CD4-positive, alpha-beta T cell treated with Interleukin-4 for 1 hour (primary cell): ENCODE measurements around the gene NKTR.
A peak's percentile ranks its signal among the peaks of the same experiment; 100 is the strongest.
"Not testable (repeated sequence)": the region's sequence is repeated elsewhere in the genome, so short reads cannot be mapped to it uniquely, and the experiment has no call there.

Experiments used
- DNase-seq, 2 donors: peaks; one replicate each; pipeline ENCODE4 v3.0.0-alpha.2; 2020 to 2022

The NKTR gene

GRCh38 chr3:42597098-42597497 lies 3.4 kb upstream of the NKTR start:
- not testable (repeated sequence) for DNase-seq

GRCh38 chr3:42600958-42601675 lies 631 bp downstream of the NKTR start:
- DNase-seq, result peak; percentile 48 to 62

GRCh38 chr3:42601896-42602581 lies 1.6 kb downstream of the NKTR start:
- DNase-seq, result peak in 1 of 2 donors; percentile 50

DNA sequence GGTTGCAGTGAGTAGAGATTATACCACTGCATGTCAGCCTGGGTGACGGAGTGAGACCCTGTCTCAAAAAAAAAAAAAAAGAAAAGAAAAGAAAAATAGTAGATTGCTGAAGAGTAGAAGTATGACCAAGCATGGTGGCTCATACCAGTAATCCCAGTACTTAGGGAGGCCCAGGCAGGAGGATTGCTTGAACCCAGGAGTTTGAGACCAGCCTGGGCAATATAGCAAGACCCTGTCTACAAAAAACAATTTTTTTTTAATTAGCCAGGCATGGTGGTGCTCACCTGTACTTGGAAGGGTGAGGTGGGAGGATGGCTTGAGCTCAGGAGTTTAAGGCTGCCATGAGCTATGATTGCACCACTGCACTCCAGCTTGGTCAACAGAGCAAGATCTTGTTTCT lies 2.5 kb downstream of the NKTR start:
- no peak for DNase-seq

- no peak for DNase-seq
These were observed 5.2 kb downstream of the NKTR start for GRCh38 chr3:42605546-42606173.

DNA sequence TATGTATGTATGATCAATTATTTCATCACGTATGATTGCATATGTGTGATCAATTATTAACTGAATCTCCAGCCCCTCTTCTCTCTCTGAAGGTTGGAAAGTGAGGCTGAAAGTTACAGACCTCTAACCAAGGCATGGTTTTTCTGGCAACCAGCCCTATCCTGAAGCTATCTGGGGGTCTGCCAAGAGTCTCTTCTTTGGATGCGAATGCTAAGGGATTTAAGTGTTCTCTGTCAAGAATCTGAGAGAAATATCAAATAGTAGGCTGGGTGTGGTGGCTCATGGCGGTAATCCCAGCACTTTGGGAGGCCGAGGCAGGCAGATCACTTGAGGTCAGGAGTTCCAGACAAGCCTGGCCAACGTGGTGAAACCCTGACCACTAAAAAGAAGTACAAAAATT lies 8.1 kb downstream of the NKTR start:
- no peak for DNase-seq

DNA sequence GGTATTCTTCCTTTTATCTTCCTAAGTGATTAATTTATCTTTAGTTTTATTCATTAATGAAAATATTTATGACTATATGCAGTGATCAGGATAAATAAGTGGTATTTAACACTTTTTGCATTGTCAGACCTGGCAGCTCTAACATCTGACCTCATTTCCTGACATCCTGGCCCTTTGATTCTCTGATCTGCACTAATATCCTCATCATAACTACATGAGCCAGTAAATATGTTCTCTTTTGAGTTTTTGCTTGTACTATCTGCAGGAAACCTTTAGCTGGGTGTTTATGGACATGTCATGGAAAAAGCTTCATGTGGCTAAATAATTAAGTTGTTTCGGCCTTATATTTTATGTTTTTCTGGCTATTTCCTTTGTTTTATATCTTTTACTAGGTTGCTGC lies 10.5 kb downstream of the NKTR start:
- DNase-seq, result peak in 1 of 2 donors; percentile 39

GRCh38 chr3:42612217-42612616 lies 11.7 kb downstream of the NKTR start:
- DNase-seq, result peak in 1 of 2 donors; percentile 30

GRCh38 chr3:42612928-42613327 lies 12.4 kb downstream of the NKTR start:
- DNase-seq, result no peak

- peak in 1 of 2 donors; percentile 39 for DNase-seq
These were observed 13.0 kb downstream of the NKTR start for GRCh38 chr3:42613462-42613861.

- no peak for DNase-seq
These were observed 31.1 kb downstream of the NKTR start for GRCh38 chr3:42631620-42632019.

DNA sequence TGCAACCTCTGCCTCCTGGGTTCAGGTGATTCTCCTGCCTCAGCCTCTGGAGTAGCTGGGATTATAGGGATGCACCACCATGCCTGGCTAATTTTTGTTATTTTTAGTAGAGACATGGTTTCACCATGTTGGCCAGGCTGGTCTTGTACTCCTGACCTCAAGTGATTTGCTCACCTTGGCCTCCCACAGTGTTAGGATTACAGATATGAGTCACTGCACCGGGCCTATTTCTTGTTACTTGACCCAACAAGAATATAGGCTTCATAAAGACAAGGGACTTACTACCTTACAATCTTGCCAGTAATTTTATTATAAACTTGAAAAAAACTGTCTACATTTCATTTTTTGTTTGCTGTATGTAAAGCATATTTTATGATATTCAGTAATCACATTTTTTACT lies 31.7 kb downstream of the NKTR start:
- DNase-seq, result no peak

DNA sequence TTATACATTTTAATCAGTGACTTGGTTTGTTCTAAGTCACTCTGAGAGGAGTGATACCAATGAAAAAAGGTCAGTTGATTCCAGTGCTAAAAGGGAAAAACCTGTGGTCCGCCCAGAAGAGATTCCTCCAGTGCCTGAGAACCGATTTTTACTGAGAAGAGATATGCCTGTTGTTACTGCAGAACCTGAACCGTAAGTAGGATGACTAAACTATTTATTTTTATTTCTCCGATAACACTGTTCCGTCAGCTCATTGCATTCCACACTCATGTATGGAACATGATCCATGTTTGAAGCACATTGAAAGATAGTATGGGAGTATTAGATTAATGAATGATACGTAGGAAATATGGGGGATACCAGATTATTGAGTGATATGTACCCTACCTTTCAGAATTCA lies 33.1 kb downstream of the NKTR start:
- no peak for DNase-seq

- peak in 1 of 2 donors; percentile 44 for DNase-seq
These were observed 34.6 kb downstream of the NKTR start for GRCh38 chr3:42635111-42635510.

DNA sequence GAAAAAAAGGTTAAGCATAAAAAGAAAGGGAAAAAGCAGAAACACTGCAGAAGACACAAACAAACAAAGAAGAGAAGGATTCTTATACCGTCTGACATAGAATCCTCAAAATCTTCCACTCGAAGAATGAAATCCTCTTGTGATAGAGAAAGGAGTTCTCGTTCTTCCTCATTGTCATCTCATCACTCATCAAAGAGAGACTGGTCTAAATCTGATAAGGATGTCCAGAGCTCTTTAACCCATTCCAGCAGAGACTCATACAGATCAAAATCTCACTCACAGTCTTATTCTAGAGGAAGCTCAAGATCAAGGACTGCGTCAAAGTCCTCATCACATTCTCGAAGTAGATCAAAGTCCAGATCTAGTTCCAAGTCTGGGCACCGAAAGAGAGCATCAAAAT lies 36.5 kb downstream of the NKTR start:
- DNase-seq, result no peak

DNA sequence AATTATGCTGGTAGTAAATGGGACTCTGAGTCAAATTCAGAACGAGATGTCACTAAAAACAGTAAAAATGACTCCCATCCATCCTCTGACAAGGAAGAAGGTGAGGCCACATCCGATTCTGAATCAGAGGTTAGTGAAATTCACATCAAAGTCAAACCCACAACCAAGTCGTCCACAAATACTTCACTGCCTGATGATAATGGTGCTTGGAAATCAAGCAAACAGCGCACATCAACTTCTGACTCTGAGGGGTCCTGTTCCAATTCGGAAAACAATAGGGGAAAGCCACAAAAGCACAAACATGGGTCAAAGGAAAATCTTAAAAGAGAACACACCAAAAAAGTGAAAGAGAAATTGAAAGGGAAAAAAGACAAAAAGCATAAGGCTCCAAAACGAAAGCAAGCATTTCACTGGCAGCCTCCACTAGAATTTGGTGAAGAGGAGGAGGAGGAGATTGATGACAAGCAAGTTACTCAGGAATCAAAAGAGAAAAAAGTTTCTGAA lies 37.9 kb downstream of the NKTR start:
- peak in 1 of 2 donors; percentile 75 for DNase-seq

DNA sequence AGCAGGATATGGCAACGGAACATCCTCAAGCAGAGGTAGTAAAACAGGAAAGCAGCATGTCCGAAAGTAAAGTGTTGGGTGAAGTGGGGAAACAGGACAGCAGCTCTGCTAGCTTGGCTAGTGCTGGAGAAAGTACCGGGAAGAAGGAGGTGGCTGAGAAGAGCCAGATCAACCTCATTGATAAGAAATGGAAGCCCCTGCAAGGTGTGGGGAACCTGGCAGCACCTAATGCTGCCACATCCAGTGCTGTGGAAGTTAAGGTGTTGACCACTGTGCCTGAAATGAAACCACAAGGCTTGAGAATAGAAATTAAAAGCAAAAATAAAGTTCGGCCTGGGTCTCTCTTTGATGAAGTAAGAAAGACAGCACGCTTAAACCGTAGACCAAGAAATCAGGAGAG lies 38.7 kb downstream of the NKTR start:
- peak in 1 of 2 donors; percentile 15 for DNase-seq

DNA sequence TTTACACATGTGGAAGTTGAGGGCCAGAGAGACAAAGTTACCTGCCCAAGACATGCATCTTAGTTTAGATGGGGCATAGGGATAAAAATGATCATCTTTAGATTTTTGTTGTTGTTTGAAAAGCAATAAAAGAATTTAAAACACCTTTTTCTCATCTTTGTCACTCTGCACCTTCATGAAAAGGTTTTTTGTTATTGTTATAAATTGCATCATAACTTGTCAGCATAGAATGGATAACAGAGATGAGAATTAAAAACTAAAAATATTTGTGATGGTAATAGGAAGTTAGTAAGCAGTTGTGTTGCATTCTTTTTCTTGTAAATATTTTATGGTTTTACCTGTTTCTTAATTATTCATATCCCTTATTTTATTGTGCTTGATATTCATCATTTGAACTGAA lies 39.6 kb downstream of the NKTR start:
- no peak for DNase-seq

- DNase-seq, result no peak
These were observed 40.4 kb downstream of the NKTR start for GRCh38 chr3:42640771-42641370.

GRCh38 chr3:42647821-42648459 lies 47.5 kb downstream of the NKTR start:
- DNase-seq, result no peak

GRCh38 chr3:42649006-42649405 lies 48.5 kb downstream of the NKTR start:
- no peak for DNase-seq

- no peak for DNase-seq
These were observed 49.3 kb downstream of the NKTR start for GRCh38 chr3:42649783-42650182.
